ENCODE data around the gene ACAA2. TPM values are rescaled to one million over a fixed set of nuclear protein-coding genes. Genes with fewer than 3 reads are reported as not detected.

The ACAA2 gene
- total RNA-seq, 6 experiments from 2014 or later: 312 to 644 (median 421) TPM

DNA sequence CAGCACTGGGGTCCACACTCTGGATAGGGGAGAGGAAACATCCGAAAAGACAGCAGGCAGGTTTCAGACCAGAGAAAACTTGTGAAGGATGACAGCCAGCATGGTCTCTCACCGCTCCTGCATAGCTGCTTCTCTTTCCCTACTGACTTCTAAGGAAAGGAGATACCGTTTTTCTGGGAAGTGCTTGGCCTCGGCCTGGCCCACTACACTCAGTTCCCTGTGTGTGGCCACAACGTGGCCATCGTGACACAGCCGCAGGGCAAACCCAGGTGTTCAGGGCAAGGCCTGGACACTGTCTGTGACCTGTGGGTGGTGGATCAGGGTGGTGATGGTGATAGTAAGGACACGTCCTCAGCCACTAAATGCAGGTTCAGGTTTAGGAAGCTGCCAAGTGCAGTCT lies 34.2 kb upstream of the ACAA2 start:
- Histone ChIP-seq H3K4me1 (peaks cover 0 to 5% (median 0%) of the 10 kb centered on the region in 4 donors), H3K4me3 (no peak overlapping the region), H3K9me3 (no peaks in the 10 kb centered on the region), H3K27me3 (no peaks in the 10 kb centered on the region), H3K27ac (no peak overlapping the region), H3K36me3 (no peaks in the 10 kb centered on the region)
- TF ChIP-seq POLR2A (IDR thresholded peaks at IDR 0.05): no peak
- TF ChIP-seq, protein P1, sequence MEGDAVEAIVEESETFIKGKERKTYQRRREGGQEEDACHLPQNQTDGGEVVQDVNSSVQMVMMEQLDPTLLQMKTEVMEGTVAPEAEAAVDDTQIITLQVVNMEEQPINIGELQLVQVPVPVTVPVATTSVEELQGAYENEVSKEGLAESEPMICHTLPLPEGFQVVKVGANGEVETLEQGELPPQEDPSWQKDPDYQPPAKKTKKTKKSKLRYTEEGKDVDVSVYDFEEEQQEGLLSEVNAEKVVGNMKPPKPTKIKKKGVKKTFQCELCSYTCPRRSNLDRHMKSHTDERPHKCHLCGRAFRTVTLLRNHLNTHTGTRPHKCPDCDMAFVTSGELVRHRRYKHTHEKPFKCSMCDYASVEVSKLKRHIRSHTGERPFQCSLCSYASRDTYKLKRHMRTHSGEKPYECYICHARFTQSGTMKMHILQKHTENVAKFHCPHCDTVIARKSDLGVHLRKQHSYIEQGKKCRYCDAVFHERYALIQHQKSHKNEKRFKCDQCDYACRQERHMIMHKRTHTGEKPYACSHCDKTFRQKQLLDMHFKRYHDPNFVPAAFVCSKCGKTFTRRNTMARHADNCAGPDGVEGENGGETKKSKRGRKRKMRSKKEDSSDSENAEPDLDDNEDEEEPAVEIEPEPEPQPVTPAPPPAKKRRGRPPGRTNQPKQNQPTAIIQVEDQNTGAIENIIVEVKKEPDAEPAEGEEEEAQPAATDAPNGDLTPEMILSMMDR (IDR thresholded peaks at IDR 0.05): no peak
- ATAC-seq (no peak), DNase-seq (peak in 1 of 3 donors; percentile 35)
- intact Hi-C loops (cut with DNase I): loop anchor here in 1 of 2 donors (10.0 kb wide), 1 partner anchor 333 kb away; no protein-coding TSS in a partner anchor
- 93% methylated on average over 2 of the region's 8 CpGs for WGBS (ENCODE audit: insufficient coverage, low coverage, low lambda C conversion rate, missing lambda C conversion rate)

DNA sequence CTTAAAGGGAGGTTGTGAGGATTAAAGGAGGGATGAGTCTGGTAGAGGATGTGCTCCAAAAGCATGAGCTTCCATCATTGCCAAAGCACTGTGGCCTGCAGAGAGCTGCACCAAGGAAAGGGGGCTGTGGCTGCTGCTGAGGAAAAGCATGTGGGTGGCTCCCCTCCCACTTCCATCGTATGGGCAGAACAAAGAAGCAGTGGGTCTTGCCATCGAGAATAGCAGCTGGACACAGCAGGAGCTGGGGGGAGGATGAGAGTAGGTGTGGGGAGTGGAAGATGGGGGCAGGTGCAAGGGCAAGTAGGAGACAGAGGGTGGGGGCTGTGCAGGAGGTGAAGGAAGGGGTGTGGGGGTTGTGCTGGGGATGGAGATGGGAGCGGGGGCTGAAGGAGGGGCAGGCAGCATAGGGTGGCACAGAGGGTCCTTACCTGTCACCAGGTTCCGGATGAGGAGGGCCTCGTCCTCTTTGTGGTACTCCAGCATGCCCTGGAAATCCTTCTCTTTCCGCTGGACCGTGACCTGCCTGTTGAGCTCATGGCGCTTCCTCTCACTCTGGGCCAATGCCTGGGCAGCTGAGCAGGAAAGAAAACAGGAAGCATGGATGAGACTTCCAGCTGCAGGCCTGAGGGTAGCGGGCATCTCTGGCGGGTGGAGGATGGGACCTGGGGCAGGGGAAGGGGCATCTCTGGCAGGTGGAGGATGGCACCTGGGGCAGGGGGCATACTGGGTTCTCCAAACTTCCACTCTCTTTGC lies 33.6 kb upstream of the ACAA2 start:
- Histone ChIP-seq H3K9me3 (no peaks in the 10 kb centered on the region), H3K4me1 (peaks cover 0 to 5% (median 0%) of the 10 kb centered on the region in 4 donors), H3K4me3 (no peak overlapping the region), H3K27ac (no peak overlapping the region), H3K36me3 (no peaks in the 10 kb centered on the region), H3K27me3 (no peaks in the 10 kb centered on the region)
- TF ChIP-seq, protein P1 (IDR thresholded peaks at IDR 0.05): no peak
- no peak for TF ChIP-seq POLR2A (IDR thresholded peaks at IDR 0.05)
- WGBS (ENCODE audit: insufficient coverage, low coverage, low lambda C conversion rate, missing lambda C conversion rate): 76% methylated on average over 5 of the region's 10 CpGs
- DNase-seq: peak in 1 of 3 donors; percentile 35
- intact Hi-C loops (cut with DNase I): loop anchor here in 1 of 2 donors (10.0 kb wide), 1 partner anchor 332 kb away; no protein-coding TSS in a partner anchor
- ATAC-seq: no peak

DNA sequence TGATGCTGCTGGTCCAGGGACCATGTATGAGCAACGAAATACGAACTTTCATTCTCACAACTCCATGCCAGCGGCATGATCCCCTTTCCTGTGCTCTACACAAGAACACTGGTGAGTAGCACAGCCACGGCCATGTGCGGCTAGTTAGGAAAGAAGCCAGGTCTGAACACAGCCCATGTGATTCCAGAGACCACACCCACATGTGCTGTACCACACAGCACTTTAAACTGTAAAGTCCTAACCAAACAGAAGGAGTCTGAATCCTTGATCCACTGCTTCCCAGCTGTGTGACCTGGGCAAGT lies 33.0 kb upstream of the ACAA2 start:
- H3K4me3 ChIP-seq: no peak overlapping the region
- DNase-seq (peak in 1 of 3 donors; percentile 46), ATAC-seq (peak in 2 of 4 donors; percentile 13 to 18)
- intact Hi-C loops (cut with DNase I): loop anchor here in 1 of 2 donors (10.0 kb wide), 1 partner anchor 332 kb away; no protein-coding TSS in a partner anchor
- H3K4me1 ChIP-seq: peaks cover 0 to 5% (median 0%) of the 10 kb centered on the region in 4 donors
- no peaks in the 10 kb centered on the region for H3K36me3 ChIP-seq
- 48% methylated on average over 4 of the region's 5 CpGs for WGBS (ENCODE audit: insufficient coverage, low coverage, low lambda C conversion rate, missing lambda C conversion rate)
- no peaks in the 10 kb centered on the region for H3K9me3 ChIP-seq
- no peaks in the 10 kb centered on the region for H3K27me3 ChIP-seq
- no peak overlapping the region for H3K27ac ChIP-seq
- no peak for TF ChIP-seq POLR2A (IDR thresholded peaks at IDR 0.05)
- TF ChIP-seq, protein P1 (IDR thresholded peaks at IDR 0.05): no peak

DNA sequence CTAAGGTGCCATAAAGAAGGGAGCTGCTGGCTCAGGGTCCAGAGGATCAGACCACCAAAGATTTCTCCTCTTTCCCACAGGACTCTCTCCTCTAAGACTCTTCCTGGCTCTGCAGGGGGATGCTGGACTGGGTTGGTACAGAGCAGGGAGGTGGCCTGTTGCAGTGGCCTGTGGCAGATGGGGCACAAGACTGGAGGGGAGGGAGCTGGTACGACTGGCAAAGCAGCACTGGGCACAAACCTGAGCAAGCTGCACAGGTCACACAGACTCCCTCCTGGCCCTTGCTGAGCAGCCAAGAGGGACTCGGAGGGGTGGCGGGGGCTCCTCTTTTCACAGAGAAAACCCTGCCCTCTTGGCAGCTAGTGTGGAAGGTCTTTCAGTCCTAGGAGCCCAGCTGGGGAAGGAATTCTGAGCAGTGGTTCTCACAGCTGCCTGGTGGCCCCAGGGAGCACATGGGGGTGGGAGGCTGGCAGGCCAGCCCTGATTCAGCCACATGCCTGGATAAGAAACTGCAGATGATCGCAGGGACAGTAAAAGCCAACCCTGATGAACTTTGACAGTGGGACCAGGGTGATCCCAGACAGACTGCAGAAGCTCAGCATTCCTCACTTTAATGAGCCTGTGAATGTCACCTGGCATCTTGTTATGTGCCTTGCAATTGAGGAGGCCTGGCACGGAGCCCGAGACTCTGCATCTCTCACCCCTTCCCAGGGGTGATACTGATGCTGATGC lies 32.5 kb upstream of the ACAA2 start:
- Histone ChIP-seq H3K27me3 (no peaks in the 10 kb centered on the region), H3K4me3 (no peak overlapping the region), H3K27ac (no peak overlapping the region), H3K36me3 (no peaks in the 10 kb centered on the region), H3K4me1 (peaks cover 0 to 5% (median 0%) of the 10 kb centered on the region in 4 donors), H3K9me3 (no peaks in the 10 kb centered on the region)
- intact Hi-C loops (cut with DNase I): loop anchor here in 1 of 2 donors (10.0 kb wide), 1 partner anchor 331 kb away; no protein-coding TSS in a partner anchor
- no CpG with 5 or more reads among the region's 6 CpGs for WGBS (ENCODE audit: insufficient coverage, low coverage, low lambda C conversion rate, missing lambda C conversion rate)
- DNase-seq (peak in 1 of 3 donors; percentile 23), ATAC-seq (no peak)
- TF ChIP-seq POLR2A (IDR thresholded peaks at IDR 0.05): no peak
- TF ChIP-seq, protein P1 (IDR thresholded peaks at IDR 0.05): no peak
